Stimulated activated CD8-positive, alpha-beta memory T cell treated with anti-CD3 and anti-CD28 coated beads, Interleukin-7, amount 100 ng/mL, for 4 hours (primary cell): ENCODE measurements around the gene FLRT1.

Source experiments
- DNase-seq, 2 donors: peaks; one replicate each; pipeline ENCODE4 v3.0.0-alpha.2; 2020; ENCODE audit warnings: low read depth in 2 of 2

Gene FLRT1, protein sequence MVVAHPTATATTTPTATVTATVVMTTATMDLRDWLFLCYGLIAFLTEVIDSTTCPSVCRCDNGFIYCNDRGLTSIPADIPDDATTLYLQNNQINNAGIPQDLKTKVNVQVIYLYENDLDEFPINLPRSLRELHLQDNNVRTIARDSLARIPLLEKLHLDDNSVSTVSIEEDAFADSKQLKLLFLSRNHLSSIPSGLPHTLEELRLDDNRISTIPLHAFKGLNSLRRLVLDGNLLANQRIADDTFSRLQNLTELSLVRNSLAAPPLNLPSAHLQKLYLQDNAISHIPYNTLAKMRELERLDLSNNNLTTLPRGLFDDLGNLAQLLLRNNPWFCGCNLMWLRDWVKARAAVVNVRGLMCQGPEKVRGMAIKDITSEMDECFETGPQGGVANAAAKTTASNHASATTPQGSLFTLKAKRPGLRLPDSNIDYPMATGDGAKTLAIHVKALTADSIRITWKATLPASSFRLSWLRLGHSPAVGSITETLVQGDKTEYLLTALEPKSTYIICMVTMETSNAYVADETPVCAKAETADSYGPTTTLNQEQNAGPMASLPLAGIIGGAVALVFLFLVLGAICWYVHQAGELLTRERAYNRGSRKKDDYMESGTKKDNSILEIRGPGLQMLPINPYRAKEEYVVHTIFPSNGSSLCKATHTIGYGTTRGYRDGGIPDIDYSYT

DNA sequence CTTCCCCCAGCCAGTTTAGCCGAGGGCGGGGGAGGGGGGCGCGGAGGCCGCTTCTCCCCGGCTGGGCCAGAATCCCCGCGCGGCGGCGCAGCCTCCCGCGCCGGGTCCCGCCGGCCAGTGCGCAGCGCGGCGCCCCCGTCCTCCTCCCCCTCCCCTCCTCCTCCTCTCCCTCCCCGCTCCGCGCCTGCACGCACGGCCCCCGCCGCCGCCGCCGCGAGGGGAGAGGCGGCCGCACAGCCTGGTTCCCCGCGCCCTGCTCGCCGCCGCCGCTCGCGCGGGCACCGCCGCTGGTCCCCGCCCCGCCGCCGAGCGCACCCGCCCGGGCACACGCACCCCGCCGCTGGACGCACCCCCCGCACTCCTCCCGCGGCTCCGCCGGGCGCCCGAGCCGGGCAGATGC, at the start of gene FLRT1:
TSS of gene FLRT1 (plus strand) at position 356 of the 400 bp plus-strand sequence. CDS start 80,337 bp downstream, outside the sequence.
- no peak for DNase-seq

DNA sequence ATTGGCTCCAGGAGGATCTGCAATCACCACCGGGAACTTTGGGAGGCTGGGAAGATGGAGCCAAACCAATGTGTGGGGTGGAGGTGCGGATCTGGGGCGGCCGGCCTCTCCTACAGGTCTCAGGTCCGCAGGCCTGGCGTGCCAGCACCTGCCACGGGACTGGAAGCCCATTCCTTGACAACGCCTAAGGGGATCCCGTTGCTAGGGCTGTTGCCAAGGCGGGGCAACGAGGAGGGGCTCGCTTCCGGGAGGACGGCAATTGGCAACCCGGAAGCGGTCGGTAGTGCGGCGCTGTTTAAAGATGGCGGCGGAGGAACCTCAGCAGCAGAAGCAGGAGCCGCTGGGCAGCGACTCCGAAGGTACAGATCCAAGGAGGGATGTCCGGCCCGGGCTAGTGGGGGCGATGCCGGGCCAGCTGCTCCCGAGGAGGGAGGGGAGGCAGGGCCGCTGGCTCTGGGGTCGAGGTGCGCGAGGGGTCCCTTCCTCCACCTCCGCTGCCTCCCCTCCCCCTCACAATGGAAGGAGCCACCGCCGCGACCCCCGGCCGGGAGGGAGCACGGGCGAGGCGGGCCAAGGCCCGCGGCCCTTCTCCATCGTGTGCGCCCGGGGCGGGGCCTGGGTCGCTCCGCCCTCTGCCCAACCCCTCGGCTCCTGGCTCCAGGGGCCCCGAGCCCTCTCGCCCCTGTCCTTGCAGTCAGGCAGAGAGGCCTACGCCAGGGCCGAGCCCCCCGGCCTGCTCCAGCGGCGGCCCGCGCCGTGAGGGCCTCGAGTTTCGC, 49.4 kb upstream of the FLRT1 start, which contains the start of gene OTUB1:
TSS of gene OTUB1 (plus strand) at position 283 of the 776 bp plus-strand sequence. CDS start at position 302, 19 bp downstream.
- DNase-seq = peak; percentile 78 to 83

DNA sequence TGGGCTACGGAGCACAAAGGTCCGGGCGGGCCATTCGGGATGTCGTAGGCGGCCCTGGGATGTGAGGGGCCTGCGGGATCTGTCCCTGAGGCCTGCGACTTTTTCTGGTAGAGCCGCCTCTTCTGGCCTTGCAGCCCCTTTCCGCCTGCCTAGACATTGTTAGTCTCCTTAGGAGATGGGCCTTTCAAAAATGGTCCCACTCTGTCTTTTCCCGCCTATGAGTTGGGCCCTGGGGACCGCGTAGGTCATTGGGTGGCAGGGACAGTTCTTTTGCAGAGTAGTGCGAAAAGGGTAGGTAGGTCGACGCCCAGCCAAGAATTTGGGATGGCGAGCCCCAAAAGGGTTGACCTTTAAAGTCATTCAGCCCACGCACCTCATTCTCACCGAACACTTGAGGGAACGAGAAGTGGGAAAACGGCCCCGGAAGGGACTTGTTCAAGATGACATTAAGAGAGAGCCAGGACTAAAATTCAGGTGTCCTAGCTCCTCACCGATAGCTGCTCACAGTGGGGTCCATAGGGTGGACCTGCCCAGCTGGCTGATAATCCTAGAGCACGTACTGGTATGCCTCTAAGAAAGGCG, 48.7 kb upstream of the FLRT1 start:
- DNase-seq = no peak

DNA sequence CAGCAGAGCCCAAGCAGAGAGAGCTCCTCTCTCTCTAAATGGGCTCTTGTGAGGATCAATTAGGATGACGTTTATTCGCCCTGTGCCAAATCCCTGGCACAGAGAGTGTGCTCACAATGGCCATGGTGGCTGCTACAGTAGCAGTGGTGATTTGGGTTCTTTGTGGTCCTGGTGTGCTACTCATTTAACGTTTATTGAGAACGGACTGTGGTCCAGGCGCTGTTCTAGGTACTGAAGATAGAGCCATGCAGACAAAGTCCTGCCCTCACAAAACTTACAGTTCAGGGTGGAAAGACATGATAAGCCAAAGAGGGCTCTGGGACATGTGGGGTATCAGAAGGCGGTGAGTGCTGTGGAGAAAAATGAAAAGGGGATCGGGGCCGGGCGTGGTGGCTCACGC, 44.2 kb upstream of the FLRT1 start:
- no peak for DNase-seq

DNA sequence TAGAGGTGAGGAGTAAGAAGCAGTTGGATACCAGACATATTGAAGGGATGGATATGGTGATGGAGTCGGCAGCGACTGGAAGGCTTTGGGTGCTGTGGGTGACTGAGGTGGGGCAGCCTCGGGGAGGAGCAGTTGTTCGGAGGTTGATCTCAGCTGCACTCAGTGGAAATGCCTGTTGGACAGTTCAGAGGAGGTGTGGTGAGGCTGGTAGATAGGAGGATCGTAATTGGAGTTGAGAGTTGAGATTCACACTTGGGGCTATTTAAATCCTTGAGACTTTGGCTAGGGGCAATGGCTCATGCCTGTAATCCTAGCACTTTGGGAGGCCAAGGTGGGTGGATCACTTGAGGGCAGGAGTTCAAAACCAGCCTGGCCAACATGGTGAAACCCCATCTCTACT, 42.6 kb upstream of the FLRT1 start:
- DNase-seq = no peak

DNA sequence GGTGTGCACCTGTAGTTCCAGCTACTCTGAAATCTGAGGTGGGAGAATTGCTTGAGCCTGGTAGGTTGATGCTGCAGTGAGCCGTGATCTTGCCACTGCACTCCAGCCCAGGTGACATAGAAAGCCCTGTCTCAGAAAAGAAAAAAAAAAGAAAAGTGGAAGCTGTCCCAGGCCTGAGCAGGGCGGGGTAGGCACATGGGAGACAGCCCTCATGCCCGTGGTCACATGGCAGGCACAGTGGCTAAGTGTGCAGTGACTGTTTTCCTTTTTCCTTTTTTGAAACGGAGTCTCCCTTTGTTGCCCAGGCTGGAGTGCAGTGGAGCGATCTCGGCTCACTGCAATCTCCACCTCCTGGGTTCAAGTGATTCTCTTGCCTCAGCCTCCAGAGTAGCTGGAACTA, 41.7 kb upstream of the FLRT1 start:
- no peak for DNase-seq

DNA sequence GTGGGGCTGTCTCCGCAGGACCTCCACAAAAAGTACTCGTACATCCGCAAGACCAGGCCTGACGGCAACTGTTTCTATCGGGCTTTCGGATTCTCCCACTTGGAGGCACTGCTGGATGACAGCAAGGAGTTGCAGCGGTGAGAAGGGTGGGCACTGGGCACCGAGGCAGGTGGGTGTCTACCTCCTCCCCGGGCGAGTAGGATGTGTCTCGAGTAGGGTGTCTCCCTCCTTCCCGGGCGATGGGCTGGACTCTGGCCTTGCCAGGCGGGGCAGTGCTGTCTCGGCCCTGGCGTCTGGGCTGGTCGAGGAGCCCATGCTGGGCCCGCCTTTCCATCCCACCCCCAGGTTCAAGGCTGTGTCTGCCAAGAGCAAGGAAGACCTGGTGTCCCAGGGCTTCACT, 39.2 kb upstream of the FLRT1 start:
- no peak for DNase-seq

DNA sequence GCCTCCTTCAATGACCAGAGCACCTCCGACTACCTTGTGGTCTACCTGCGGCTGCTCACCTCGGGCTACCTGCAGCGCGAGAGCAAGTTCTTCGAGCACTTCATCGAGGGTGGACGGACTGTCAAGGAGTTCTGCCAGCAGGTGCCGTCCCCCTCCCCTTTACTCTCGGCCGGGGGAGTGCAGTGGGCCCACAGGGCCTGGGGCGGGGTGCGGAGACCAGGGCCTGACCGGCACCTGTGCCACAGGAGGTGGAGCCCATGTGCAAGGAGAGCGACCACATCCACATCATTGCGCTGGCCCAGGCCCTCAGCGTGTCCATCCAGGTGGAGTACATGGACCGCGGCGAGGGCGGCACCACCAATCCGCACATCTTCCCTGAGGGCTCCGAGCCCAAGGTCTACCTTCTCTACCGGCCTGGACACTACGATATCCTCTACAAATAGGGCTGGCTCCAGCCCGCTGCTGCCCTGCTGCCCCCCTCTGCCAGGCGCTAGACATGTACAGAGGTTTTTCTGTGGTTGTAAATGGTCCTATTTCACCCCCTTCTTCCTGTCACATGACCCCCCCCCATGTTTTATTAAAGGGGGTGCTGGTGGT, 38.5 kb upstream of the FLRT1 start:
- DNase-seq = no peak

DNA sequence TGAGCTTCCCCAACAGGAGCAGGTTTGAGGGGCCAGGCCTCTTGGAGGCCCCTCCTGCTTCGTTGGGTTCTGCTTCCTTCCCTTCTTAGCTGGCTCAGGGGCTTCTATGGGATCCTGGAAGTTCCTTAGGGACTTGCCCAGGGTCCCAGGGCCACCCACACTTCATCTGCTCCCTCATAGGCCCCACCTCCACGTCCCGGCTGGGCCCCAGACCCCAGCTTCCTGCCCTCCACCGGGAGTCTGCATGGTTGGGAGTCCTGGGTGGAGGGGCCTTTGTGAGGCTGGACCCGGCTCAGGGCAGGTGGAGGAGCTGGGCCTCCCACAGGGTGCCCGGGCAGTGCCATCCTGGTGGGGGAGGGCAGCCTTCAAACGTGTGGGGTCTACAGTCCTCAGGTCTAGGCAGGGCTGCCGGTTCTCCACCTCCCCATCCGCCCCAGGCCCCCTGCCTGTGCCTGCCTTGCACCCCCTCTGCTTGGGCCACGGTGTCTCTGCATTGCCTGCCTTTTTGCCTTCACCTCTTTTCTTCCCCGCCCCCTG, 37.9 kb upstream of the FLRT1 start:
- DNase-seq = no peak

DNA sequence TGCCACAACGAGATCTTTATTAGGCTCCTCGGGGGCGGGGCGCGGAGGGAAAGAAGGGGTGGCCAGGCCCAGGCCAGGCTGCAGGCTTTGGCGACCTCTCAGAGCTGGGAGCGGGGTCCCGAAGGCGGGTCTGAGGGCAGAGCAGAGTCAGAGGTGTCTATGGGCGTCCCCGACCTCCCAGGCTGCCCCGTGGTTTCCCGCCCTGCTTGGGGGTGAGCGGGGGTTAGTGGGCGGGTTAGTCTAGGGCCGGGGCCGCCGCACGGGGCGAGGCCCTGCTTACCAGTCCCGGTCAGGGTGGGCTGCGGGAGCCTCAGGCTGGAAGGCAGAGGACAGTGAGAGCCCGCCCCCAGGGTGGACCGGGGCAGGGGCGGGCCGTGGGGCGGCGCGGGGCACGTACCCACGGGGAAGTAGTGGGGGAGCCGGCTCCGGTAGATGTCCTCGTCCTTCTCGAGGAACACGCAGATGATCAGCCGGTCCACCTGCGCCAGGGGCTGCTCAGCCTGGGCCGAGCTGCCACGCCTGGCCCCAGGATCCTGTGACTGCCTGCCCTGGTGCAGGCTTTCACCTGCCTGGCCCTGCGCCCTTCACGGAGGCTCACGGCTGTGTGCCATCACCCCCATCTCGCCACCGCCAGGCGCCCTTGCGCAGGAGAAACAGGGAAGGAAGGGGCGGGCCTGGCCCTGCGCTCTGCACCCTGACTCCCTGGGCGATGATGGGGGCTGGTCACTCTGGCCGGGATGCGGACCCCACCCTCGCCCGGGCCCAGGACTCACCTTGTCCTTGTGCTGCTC, 37.0 kb upstream of the FLRT1 start:
- no peak for DNase-seq

DNA sequence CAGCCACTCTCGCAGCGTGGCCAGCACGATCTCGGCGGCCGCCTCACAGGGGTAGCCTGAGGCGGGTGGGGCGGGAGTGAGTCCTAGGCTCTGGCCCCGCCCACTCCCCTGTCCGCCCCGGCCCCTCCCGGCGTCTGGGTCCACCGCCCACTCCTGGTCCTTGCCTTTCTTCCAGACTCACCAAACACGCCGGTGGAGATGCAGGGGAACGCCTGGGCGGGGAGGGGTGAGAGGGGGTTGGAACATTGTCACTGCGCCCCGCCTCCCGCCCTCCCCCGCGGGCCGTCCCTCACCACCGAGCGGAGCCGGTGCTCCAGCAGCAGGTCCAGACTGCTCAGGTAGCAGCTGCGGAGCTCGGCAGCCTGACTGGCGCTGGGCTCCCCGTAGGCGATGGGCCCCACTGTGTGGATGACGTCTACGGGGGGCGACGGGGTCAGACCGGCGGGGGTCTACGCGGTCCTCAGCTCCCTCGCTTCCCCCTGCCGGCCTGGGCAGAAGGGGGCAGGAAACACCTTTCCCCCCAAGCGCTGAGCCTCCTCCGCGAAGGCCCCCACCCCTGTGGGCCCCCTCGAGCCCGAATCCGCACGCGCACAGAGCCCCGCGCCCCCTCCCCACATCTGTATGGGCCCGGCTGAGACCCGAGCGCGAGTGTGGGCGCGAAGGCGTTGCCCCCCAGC, 36.2 kb upstream of the FLRT1 start:
- DNase-seq = peak; percentile 35 to 63

DNA sequence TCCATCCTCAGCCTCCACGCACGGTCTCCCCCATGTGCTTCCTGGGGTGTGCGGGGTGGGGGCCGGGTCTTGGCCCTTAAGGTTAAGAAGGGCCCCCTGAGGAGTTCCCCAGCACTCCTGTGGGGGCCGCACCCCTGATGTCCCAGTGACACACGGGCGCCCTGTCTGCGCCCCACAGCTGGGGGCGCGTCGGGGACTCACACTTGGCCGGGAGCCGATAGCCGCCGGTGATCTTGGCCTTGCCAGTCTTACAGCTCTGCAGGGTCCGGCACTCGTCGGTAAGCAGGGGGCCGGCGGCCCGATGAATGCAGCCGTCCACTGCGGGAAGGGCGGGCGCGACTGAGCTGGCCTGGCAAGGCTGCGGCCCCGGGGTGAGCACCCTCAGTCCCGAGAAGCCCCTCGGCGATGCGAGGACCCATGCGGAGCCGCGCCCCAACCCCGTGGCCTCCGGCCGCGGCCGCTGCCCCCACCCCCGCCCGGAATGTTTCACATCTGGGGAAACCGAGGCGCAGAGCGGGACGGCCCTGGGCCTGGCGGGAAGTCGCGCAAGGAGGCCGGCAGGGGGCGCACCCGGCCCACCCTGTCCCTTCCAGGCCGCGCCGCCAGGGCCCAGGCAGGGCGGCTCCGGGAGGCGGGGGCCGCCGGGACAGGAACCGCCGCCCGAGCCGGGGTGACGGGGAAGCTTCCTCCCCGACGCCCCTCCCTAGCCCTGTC, 35.5 kb upstream of the FLRT1 start:
- DNase-seq = peak in 1 of 2 donors; percentile 61

DNA sequence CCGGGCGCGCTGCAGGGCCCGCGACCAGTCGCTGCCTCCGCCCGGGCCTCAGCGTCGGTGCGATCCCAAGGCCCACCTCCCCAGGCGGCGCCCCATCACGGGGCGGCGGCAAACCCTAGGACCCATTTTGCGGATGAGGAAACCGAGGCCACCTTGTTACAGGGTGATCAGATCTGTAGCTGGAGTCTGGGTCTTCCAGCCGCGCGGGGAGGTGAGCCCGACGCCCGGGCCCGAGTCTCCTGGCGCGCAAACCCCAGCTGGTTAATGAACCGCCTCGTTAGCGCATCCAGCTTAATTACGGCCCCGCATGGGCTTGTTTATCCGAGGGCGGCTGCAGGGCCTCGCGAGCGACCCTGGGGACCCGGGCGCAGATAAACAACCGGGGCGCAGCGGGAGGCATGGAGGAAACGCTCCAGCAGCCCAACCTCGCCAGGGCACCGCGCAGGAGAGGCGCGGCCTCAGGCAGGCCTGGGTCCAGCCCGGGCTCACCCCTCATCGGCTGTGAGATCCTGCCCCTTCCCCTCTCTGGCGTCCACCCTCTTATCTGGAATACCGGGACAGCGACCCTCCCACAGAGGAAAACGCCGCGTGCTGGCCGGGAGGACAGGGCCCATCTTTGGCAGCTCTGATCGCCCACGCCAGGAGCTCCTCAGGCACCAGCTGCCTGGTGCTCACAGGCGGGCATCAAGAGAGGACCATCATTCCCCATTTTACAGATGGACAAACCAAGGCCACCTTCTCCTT, 34.8 kb upstream of the FLRT1 start:
- no peak for DNase-seq

DNA sequence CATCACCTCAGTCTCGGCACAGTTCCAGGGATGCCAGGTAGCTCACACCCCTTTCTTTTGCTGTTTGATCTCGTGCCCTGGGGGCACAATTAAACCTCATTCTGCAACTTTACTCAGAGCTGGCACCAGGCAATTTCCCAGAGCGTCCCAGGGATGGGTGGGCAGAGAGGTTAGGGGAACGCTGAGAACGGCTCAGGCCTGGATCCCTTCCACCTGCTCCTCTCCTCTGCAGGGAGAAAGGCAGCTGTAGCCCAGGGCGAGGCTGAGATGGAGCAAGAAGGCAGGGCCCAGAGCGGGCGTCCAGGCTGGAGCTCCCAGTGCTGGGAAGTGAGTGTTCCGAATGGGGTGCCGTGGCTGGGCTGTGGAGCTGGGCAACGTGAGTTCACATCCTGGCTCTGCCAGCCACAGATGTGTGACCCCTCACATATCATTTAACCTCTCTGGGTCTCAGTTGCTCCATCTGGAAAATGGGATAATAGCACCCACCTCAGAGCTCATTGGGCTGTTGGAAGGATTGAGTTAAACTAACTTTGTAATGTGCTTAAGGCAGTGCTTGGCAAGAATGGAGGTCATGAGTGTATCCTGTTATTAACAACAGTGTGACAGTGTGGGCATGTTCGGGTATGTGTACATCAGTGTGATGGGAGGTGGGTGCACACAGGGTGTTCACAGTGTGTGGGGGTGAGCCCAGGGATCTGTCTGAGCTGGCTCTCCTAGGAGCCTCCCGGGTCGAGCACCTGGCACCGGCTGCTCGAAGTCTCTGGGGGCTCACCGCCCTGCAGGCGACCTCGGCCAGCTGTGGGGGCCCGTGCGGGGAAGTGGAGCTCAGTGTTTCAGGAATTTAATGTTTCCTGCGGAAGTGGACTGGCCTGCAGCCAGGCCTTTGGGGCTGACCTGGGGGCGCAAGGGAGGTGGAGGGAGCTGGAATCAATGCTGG, 34.0 kb upstream of the FLRT1 start:
- no peak for DNase-seq

DNA sequence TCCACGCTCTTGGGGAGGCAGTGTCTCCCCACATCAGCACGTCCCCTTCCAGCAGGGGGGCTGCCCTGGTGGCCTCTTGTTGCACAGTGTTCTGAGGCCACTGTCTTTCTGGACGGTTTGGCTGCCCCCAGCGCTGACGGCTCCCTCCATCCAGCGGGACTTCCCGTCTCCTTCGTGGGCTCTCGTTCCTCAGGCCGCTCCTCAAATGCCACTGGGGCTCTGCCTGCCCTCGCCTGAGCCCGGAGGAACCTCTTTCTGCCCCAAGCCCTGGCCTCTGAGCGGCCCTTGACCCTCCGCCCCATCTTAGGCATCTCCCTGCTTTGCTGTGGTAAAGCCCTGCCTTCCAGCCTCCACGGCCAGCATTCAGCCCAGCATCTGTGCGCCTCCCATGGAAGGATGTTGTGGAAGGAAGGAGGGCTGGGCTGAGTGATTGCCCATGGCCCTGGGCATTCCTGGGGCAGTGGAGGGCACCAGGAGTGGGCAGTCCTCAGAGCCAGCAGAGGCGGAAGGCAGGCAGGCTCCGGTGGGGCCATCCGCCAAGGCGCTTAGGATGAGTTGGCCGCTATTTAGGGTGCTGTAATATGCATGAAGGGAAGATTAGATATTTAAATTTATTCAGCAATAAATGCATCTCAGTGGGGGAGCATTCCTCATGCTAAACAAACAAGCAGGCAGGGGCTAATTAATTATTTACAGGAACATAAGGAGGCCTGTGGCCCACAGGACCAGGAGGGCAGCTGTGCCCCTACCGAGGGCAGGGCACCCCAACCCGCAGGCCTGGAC, 31.7 kb upstream of the FLRT1 start:
- no peak for DNase-seq

DNA sequence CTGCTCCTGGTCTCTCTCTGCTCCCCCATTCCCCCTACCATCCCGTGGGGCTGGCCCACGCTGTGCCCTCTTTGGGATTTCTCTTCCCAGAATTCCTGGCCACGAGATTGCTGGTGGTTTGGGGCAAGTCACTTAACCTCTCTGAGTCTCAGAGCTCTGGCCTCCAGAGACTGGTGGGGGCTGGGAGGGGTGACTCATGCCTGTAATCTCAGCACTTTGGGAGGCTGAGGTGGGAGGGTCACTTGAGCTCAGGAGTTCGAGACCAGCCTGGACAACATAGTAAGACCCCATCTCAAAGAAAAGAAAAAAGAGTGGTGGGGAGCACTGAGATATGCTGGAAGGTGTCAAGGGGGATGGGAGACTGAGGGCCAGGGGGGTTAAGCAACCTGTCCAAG, 31.1 kb upstream of the FLRT1 start:
- DNase-seq = no peak

DNA sequence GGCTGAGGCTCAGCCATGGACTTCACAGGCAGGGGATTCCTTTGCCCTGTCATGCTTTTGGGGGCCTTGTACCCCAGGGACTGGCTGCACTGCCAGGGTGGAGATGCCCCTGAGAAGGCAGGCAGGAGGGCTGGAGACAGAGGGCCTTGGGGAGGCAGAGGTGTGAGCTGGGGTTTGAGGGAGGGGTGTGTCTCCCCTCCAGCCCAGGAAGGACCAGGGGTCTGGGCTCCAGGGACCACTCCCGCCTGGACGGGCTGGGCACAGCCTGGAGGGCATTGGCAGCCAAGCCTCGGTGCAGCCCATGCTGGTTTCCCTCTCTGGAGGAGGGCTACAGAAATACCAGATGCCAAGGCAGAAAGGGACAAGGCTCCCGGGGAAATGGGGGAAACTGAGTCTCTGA, 30.0 kb upstream of the FLRT1 start:
- DNase-seq = no peak
